Loucy (cell line): ENCODE measurements around the gene PLEKHA6.

Experiments
- H2AFZ ChIP-seq: fragments of 200-600 bp; sonication (generic); 2 replicates; pipeline ENCODE4 v1.6.0; 2016; ENCODE audit warnings: antibody characterized with exemption, mild to moderate bottlenecking, low read length, moderate library complexity
- H3F3A ChIP-seq: fragments of 200-600 bp; 2 replicates; pipeline ENCODE4 v1.6.0; 2016; ENCODE audit warnings: antibody characterized with exemption, low read depth, mild to moderate bottlenecking
- H3K27me3 ChIP-seq: fragments of 200-600 bp; sonication (generic); 2 replicates; pipeline ENCODE4 v1.6.1; 2014; ENCODE audit warnings: low read length, mild to moderate bottlenecking; ENCODE audit not compliant: insufficient read depth, poor library complexity, severe bottlenecking
- H3K36me3 ChIP-seq: fragments of 200-600 bp; sonication (generic); 2 replicates; pipeline ENCODE4 v1.6.1; 2016; ENCODE audit warnings: low read length; ENCODE audit not compliant: insufficient read depth
- H3K4me1 ChIP-seq: fragments of 200-600 bp; sonication (generic); 2 replicates; pipeline ENCODE4 v1.5.1; 2014; ENCODE audit warnings: low read length, mild to moderate bottlenecking; ENCODE audit not compliant: insufficient read depth, poor library complexity, severe bottlenecking
- H3K4me2 ChIP-seq: fragments of 200-600 bp; sonication (generic); 2 replicates; pipeline ENCODE4 v1.6.0; 2014; ENCODE audit warnings: antibody characterized with exemption, low read length, low read depth, mild to moderate bottlenecking; ENCODE audit not compliant: poor library complexity, severe bottlenecking
- H3K4me3 ChIP-seq: fragments of 200-600 bp; sonication (generic); 2 replicates; pipeline ENCODE4 v1.5.1; 2014; ENCODE audit warnings: low read length, mild to moderate bottlenecking, mixed read lengths; ENCODE audit not compliant: poor library complexity, severe bottlenecking
- H3K79me2 ChIP-seq: fragments of 200-600 bp; sonication (generic); 2 replicates; pipeline ENCODE4 v1.6.1; 2014; ENCODE audit warnings: low read length; ENCODE audit not compliant: insufficient read depth
- H3K9ac ChIP-seq: fragments of 200-600 bp; sonication (generic); 2 replicates; pipeline ENCODE4 v1.6.0; 2014; ENCODE audit warnings: mild to moderate bottlenecking, low read depth, low read length, moderate library complexity; ENCODE audit not compliant: poor library complexity, severe bottlenecking
- H3K9me2 ChIP-seq: fragments of 200-600 bp; sonication (generic); replicated peaks from 2 replicates; pipeline ENCODE4 v1.6.1; 2016; ENCODE audit warnings: low read depth, low read length, mixed read lengths
- H3K9me3 ChIP-seq: fragments of 200-600 bp; sonication (generic); 2 replicates; pipeline ENCODE4 v1.6.1; 2014; ENCODE audit warnings: mild to moderate bottlenecking, antibody characterized with exemption, low read length, low read depth; ENCODE audit not compliant: insufficient read depth
- H4K20me1 ChIP-seq: fragments of 200-600 bp; sonication (generic); 2 replicates; pipeline ENCODE4 v1.6.0; 2014; ENCODE audit warnings: antibody characterized with exemption, low read length, mild to moderate bottlenecking; ENCODE audit not compliant: insufficient read depth, poor library complexity, severe bottlenecking
- EZH2phosphoT487 ChIP-seq: fragments of 200-600 bp; IDR thresholded peaks from 2 replicates; pipeline ENCODE4 v1.6.1; 2018; ENCODE audit warnings: antibody characterized with exemption, mild to moderate bottlenecking, moderate library complexity, borderline replicate concordance
- TF ChIP-seq, protein P1 (sequence below): fragments of 200-600 bp; sonication (generic); conservative IDR thresholded peaks from 2 replicates; pipeline ENCODE4 v1.5.1; 2014; ENCODE audit warnings: mild to moderate bottlenecking, antibody characterized with exemption, low read length

The PLEKHA6 gene

DNA sequence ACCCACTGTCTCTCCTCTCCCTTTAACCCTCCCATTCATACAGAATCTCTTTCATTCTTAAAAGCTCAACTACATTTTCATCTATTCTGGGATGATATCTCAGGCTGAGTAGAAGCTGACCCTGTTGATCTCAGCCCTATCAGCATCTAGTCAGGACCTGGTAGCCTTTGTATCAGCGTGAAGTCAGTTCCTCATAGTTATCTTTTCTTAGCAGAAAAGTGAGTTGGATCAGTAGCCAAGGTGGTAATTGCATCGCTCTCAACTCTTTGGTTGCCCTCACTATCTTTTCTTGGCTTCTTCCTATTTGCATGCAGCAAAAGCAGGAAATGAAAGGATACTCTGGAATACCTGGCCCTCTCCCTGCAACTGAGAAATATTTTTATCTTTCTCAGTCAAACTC lies 132.4 kb downstream of the PLEKHA6 start:
- Histone ChIP-seq H4K20me1 (no peaks in the 10 kb centered on the region), H3K9me2 (no peaks in the 10 kb centered on the region), H3K9ac (no peak overlapping the region), H3K4me2 (no peak overlapping the region), H2AFZ (no peak overlapping the region), H3K4me1 (peaks cover 3% of the 10 kb centered on the region), H3K9me3 (no peaks in the 10 kb centered on the region), H3K27me3 (no peaks in the 10 kb centered on the region), H3K4me3 (no peak overlapping the region), H3K36me3 (no peaks in the 10 kb centered on the region), H3K79me2 (no peaks in the 10 kb centered on the region), H3F3A (0 out of 2 replicates have a peak, but pooled peaks cover 4% of the 10 kb centered on the region)
- TF ChIP-seq, protein P1, sequence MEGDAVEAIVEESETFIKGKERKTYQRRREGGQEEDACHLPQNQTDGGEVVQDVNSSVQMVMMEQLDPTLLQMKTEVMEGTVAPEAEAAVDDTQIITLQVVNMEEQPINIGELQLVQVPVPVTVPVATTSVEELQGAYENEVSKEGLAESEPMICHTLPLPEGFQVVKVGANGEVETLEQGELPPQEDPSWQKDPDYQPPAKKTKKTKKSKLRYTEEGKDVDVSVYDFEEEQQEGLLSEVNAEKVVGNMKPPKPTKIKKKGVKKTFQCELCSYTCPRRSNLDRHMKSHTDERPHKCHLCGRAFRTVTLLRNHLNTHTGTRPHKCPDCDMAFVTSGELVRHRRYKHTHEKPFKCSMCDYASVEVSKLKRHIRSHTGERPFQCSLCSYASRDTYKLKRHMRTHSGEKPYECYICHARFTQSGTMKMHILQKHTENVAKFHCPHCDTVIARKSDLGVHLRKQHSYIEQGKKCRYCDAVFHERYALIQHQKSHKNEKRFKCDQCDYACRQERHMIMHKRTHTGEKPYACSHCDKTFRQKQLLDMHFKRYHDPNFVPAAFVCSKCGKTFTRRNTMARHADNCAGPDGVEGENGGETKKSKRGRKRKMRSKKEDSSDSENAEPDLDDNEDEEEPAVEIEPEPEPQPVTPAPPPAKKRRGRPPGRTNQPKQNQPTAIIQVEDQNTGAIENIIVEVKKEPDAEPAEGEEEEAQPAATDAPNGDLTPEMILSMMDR = no peak
- TF ChIP-seq EZH2phosphoT487 = no peak

DNA sequence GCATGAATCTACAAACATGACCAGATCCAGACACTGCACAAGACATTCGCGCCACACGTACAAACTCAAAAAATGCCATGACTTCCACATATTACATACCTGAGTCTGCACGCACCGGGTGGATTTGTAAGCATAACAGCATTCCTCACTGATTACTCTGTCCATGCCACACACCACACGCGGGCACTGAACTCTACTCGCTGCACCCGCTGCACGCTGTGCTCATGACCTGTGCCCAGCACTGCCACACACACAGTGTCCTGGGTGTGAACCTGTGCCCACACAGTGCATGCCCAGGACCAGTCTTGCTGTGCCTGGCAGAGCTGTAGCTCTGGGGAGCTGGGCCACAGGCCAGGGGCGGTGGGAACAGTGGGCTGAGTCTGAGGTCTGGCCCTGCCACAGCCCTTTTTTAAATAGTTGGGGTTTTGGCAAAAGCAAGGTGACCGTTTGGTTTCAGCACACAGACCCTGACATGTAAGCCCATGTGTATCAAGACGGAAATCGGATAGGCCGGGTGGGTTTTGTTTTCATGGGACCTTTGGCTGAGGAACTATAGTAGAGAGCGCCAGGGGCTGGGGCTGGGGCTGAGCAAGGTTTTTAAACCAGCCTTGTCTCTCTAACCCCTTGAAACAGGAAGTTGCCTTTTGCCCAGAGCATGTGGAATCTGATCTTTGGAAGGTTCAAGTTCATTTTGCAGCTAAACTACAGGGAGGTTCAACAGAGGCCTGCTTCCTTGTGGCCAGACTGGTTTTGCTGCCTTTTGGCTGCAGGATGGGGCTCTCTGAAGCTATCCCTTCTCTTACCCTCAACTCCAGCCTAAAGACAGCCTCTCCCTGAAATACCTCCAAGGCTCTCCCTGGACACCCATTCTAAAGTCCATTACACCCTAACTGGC lies 133.6 kb downstream of the PLEKHA6 start:
- H3K36me3 ChIP-seq = no peaks in the 10 kb centered on the region
- no peaks in the 10 kb centered on the region for H3K79me2 ChIP-seq
- H4K20me1 ChIP-seq = no peaks in the 10 kb centered on the region
- TF ChIP-seq, protein P1 = no peak
- TF ChIP-seq EZH2phosphoT487 = no peak
- no peaks in the 10 kb centered on the region for H3K9me2 ChIP-seq
- H3K4me3 ChIP-seq = no peak overlapping the region
- H3K9ac ChIP-seq = no peak overlapping the region
- H3K9me3 ChIP-seq = no peaks in the 10 kb centered on the region
- no peak overlapping the region for H3K4me2 ChIP-seq
- H2AFZ ChIP-seq = no peak overlapping the region
- 0 out of 2 replicates have a peak, but pooled peaks cover 4% of the 10 kb centered on the region for H3F3A ChIP-seq
- no peaks in the 10 kb centered on the region for H3K27me3 ChIP-seq
- peaks cover 3% of the 10 kb centered on the region for H3K4me1 ChIP-seq

DNA sequence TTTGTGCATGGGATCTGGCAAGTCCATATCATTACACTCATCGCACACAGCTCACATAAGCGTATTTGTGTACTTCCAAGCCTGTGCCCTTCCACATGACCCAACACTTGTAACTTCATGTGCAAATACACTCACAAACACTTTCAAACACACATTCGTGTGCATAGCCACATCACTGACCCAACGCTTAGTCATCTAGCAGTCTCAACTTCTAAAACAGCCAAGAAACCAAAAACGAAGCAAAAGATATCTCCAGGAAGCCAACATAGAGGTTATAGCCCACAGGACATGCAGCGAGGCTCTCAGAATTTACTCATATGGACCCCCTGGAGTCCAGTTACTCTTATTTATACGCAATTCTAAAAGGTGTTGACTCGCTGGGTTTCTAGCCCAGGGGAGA lies 135.1 kb downstream of the PLEKHA6 start:
- no peaks in the 10 kb centered on the region for H3K27me3 ChIP-seq
- H3K36me3 ChIP-seq = no peaks in the 10 kb centered on the region
- no peaks in the 10 kb centered on the region for H3K79me2 ChIP-seq
- no peaks in the 10 kb centered on the region for H3K9me2 ChIP-seq
- TF ChIP-seq EZH2phosphoT487 = no peak
- TF ChIP-seq, protein P1 = no peak
- H3K4me2 ChIP-seq = no peak overlapping the region
- H3K9ac ChIP-seq = no peak overlapping the region
- no peaks in the 10 kb centered on the region for H3K9me3 ChIP-seq
- H3K4me3 ChIP-seq = no peak overlapping the region
- H3F3A ChIP-seq = 0 out of 2 replicates have a peak, but pooled peaks cover 4% of the 10 kb centered on the region
- H3K4me1 ChIP-seq = peaks cover 3% of the 10 kb centered on the region
- no peak overlapping the region for H2AFZ ChIP-seq
- no peaks in the 10 kb centered on the region for H4K20me1 ChIP-seq
